HG03103 (cell line): ENCODE data around the gene SLC22A15.
A peak's percentile ranks its signal among the peaks of the same experiment; 100 is the strongest.
"Not testable (repeated sequence)": the region's sequence is repeated elsewhere in the genome, so short reads cannot be mapped to it uniquely, and the experiment has no call there.

ENCODE experiments used
- ATAC-seq: cut with Tn5 transposase; IDR thresholded peaks from one replicate; pipeline ENCODE4 v1.9.1; 2021; ENCODE audit warnings: low read depth; ENCODE audit not compliant: unreplicated experiment

SLC22A15 gene

DNA sequence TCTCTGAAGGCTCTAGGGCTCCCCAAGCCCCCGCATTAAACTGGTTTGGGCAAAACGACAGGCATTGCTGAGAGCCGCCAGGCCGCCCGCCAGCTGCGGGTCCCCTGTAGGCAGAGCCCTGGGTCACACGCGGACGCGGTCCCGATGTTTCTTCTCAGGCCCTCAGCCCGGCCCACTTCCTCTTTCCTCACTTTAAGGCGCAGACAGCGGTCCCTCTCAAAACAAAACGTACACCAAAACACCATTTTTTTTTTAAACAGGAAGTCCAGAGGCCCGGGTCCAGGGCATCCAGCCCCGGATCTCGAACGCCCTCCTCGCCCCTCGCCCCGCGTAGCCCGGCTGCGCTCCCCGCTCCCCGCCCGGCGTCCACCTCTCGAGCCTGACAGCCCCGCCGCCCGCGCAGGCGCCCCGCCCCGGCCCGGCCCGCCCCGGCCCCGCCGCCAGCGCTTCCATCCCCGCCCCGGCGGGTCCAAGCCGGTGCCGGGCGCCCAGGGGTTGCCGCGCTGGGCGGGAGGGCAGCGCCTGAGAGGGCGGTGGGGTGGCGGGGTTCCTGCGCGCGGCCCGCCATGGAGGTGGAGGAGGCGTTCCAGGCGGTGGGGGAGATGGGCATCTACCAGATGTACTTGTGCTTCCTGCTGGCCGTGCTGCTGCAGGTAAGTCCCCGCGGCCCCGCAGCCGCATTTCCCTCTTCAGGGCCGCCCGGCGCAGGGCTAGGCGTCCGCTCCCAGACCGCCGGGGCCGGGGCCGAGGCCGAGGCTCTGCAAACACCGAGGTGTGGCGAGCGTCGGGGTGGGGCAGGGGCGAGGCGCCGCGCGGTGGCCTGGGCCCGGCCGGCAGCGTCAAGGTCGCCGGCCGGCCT lies at the start of gene SLC22A15:
Gene SLC22A15 (plus strand): TSS at position 452 of the 859 bp plus-strand sequence. CDS start 115 bp downstream, at position 567.
- ATAC-seq: peak; percentile 89

DNA sequence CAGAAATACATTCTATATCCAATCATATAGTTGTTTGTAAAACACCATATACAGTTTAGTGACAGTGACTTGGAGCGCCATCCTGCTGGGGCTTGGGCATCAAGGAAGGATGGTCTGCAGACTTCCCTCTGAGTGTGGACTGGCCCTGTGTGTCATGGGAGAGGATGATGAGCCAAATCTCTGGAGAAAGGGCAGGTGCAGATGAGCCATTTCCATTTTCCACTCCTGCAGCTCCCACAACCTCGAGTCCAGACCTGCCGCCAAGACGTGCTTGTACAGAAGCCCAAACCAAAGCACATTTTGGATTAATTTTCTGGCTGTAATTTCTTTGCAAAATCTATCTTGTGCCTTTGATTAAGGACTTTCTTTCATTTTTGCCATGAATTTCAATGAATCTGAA lies 48.3 kb upstream of the SLC22A15 start:
- ATAC-seq: no peak

DNA sequence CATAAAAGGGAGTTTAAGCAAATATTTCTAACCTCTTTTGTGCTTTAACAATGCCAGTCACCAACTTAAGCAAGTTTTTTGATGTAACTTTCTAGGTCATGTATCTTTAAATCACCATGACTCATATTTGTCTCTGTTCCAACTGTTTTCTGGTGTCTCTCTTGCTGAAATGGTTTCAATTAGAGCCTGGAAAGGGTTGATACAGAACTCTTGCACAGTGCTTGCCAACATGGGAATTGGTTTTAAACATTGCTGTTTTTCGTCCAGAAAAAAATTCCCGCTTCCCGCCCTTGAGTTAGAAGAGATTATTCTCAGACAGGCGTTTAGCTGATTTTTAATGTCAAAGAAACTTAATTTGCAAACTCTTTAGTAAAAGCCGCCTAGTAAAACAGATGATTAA lies 46.4 kb upstream of the SLC22A15 start:
- ATAC-seq: no peak

GRCh38 chr1:115933625-115934024 lies 42.7 kb upstream of the SLC22A15 start:
- no peak for ATAC-seq

DNA sequence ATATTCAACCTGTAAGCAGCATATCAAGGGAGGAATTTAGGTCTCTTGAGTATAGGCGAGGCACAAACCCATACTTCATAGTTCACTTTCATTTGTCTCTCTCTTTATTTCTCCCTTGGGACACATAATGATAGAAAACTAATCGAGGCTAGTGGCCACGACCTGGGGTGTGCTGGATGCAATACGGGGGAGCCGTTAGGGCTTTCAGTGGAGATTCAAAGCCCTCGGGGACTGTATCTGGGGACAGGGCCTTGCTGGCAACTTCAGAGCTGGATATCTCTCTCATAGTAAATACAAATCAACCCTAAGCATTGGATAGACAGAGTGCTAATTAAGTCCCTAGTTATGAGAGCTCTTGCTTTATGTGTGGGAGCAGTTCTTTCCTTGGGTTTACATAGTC lies 36.9 kb upstream of the SLC22A15 start:
- no peak for ATAC-seq

DNA sequence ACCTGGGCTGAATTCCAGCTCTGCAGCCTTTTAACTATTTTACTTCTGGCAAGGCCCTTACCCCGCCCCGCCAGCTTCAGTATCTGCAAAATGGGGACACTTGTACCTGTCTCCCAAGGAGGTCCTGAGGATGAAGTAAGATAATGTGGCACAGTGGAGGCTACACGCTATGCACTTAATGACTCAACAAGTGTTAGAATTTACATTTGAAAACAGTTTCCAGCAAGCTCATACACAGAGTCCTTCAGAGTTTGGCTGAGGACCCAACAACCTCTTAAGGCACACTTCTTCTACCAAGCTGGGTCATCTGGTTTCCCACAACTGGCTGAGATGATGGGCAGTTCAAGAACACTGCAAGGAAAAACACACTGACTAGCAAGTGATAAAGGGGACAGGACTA lies 30.2 kb upstream of the SLC22A15 start:
- ATAC-seq: no peak

GRCh38 chr1:115949156-115949555 lies 27.2 kb upstream of the SLC22A15 start:
- no peak for ATAC-seq

GRCh38 chr1:115951560-115951959 lies 24.8 kb upstream of the SLC22A15 start:
- no peak for ATAC-seq

DNA sequence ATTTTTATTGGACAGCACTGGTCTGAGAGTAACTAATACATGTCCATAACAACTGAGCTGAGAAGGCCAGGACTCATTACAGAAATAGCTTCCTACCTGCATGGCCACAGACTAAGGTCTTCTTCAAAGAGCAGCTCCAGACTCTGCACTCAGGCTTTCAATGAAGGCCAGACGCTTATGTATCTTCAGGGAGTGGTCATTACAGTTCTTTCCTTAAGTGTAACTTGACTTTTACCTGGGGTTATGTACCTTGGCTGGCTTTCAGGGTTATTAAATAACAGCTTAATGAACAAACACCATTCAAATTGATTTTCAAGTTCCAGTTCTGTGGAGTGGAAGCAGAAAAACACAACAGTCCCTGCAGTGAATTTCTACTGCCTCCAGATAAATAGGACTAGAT lies 23.8 kb upstream of the SLC22A15 start:
- ATAC-seq: no peak

- ATAC-seq: no peak
These were observed 23.1 kb upstream of the SLC22A15 start for GRCh38 chr1:115953180-115953579.

DNA sequence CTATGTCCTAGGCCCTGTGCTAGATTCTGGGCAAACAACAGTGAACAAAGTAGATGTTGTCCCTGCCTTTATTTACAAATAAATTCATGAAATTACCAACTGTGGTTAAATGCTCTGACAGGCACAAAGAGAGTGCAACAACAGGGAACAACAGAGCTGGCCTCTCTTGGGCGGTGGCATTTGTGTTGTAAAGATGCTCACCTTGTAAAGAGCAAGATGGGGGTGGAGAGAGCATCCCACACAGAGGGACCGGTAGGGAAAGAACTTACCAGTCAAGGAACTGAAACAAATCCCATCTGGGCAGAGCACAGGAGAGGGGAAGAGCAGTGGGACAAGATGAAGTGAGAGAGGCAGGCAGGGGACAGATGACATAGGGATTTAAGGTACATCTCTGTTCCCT lies 21.6 kb upstream of the SLC22A15 start:
- ATAC-seq: no peak

GRCh38 chr1:115955228-115955627 lies 21.1 kb upstream of the SLC22A15 start:
- no peak for ATAC-seq

DNA sequence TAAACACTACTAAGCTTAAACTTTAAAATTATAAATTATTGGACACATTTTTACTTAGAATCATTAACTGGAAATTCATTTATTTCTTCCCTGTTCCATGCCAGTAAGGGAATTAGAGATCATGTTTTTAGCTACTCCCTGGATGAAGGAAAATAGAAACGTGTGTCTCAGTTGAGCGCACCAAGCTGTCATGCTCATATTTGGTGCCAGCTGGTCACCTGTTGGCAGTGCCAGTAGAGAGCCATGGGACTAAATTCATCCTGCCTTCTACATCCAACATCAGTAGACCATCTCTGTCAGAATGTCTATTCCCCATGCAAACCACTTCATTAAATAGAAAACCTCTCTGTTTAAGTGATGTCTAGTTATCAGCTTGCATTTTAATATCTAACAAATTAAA lies 17.4 kb upstream of the SLC22A15 start:
- no peak for ATAC-seq

- no peak for ATAC-seq
These were observed 6.8 kb upstream of the SLC22A15 start for GRCh38 chr1:115969509-115969908.

GRCh38 chr1:115971778-115972177 lies 4.5 kb upstream of the SLC22A15 start:
- ATAC-seq: not testable (repeated sequence)

GRCh38 chr1:115973154-115973553 lies 3.2 kb upstream of the SLC22A15 start:
- no peak for ATAC-seq

DNA sequence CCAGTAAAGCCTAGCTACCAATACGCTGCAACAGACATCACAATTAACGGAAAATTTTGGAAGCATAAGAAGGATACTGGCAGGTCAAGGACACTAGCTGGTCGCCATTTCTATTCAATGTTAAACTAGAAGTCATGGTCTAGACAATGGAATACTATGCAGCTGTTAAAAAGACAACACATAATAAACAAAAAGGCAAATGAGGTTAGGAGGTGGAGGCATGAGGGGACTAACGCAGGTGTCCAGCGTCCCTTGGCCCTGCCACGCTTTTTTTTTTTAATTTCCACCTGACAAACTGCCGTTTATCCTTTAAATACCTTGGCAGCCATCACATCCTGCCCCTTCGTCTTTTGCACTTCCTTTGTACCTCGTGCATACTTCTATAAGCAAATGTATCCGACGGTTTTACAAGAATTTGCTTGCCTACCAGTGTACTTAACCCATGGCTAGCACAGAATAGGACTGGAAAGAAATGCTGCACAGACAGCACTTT lies 698 bp upstream of the SLC22A15 start:
- ATAC-seq: no peak

- ATAC-seq: no peak
These were observed 697 bp downstream of the SLC22A15 start for GRCh38 chr1:115976921-115977498.

DNA sequence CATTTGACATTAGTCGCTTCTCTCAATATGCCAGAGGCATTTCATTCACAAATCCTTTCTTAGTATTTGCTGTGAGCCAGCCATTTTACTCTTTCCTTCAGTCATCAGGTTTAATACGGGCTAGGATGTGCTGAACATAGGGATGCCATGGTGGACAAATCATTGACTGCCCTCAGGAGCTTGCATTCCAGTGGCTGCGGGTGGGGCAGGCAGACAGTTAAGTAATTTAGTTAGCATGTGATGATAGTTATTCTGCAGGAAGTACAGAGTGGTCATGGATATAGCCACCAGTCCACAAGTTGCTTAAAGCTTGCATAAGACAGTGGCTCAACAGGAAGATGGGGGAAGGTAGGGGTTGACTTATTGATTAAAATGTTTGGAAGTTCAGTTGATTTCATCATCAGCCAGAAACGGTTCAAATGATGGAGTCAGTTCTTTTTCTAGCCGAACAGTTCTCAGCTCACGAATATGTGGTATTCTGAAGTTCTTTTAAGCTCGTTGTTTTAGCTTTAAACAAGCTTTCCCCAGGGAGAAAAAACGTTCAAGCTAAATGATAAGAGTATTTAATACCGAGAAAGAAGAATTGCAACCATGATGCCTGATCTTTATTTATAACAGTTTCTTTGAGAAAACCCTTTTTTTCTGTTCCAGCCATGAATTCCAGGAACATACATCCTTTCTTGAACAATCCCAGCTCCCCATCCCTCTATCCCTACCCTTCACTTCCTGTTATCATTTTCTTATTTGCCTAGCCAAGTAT lies 1.4 kb downstream of the SLC22A15 start:
- ATAC-seq: no peak

DNA sequence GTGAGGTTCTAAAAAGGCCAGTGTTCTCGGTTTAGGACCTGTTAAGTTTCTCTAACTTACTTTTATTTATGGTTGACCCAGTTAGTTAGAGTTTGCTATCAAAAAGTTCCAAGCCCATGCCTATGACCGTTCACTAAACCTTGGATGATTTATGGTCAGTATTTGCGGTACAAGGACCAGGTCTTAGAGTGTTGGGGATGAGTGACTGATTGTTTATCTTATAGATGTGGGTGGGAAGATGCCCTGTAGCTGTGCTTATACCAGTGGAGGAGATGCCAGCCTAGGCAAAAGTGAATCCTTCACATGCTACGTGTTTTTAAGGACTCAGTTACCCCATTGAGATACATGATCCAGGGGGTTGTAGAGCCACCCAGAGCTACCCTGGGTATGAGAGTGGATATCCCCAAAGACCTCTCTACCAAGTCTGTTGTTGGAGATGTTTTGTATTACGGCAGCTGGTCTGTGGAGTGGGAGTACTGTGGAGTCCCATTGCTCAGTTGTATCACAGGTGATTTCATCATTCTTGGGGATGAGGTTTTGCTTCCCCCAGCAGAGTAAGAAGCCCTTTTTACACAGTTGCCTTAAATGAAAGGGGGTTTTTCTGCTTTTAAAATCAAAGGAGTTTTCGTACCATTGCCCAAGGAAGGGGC lies 2.1 kb downstream of the SLC22A15 start:
- ATAC-seq: no peak

GRCh38 chr1:115980156-115980555 lies 3.8 kb downstream of the SLC22A15 start:
- no peak for ATAC-seq
